ENCODE data around the gene PANK4. TPM values are rescaled to one million over a fixed set of nuclear protein-coding genes. Genes with fewer than 3 reads are reported as not detected.
A peak's percentile ranks its signal among the peaks of the same experiment; 100 is the strongest.

PANK4 gene
- total and polyA plus RNA-seq, 2 of the 8 experiments (the other 6 are each of a cell fraction or from before 2014, with no cell fraction given): 20.1 to 29.7 TPM

- peaks cover 0 to 2% of the 10 kb centered on the region in 2 experiments for H4K20me1 ChIP-seq (replicated peaks in 1 of 2; ENCODE audit: control insufficient read depth in 1 of 2, insufficient read depth in 2 of 2, low read length in 2 of 2)
- H3K9ac ChIP-seq (replicated peaks in 1 of 4; ENCODE audit: extremely low read depth in 1 of 4, low read depth in 3 of 4, low read length in 3 of 4): no peak within 1 kb of the TSS; a peak in 1 of 7 replicates
- H2AFZ ChIP-seq (ENCODE audit: low read length): no peak within 1 kb of the TSS
- no peaks in the 10 kb centered on the region; a peak in 1 of 7 replicates for H3K27me3 ChIP-seq (replicated peaks in 1 of 4; ENCODE audit: control insufficient read depth in 3 of 4, extremely low read depth in 1 of 4, insufficient read depth in 3 of 4, low read length in 3 of 4)
- H3K23me2 ChIP-seq (ENCODE audit: low read depth, low read length): no peaks in the 10 kb centered on the region
- CTCF ChIA-PET (ENCODE audit: partially characterized antibody): interaction anchor here (0.8 to 2.0 kb wide), 6 partner anchors 10 to 85 kb away, joined by 3 to 9 read pairs (median 4); no protein-coding TSS in a partner anchor
- no peak within 1 kb of the TSS for H2BK120ac ChIP-seq (replicated peaks; ENCODE audit: low read depth, low read length)
- no peak within 1 kb of the TSS for H2AK5ac ChIP-seq (ENCODE audit: low read depth, low read length)
- no peak within 1 kb of the TSS for H2BK15ac ChIP-seq (ENCODE audit: low read length)
- no peak within 1 kb of the TSS for H4K91ac ChIP-seq (replicated peaks; ENCODE audit: insufficient read length, low read length)
- H3K56ac ChIP-seq (replicated peaks; ENCODE audit: insufficient read length, low read depth, low read length): no peak within 1 kb of the TSS
- no peak within 1 kb of the TSS for H2BK5ac ChIP-seq (ENCODE audit: low read depth, low read length)
- no peak within 1 kb of the TSS for H3K4me2 ChIP-seq (ENCODE audit: insufficient read depth in 1 of 2, low read depth in 2 of 2, low read length in 2 of 2)
- no peak within 1 kb of the TSS for H3K4ac ChIP-seq (replicated peaks; ENCODE audit: insufficient read length, low read depth, low read length)
- FAIRE-seq (no peak), DNase-seq (ENCODE audit: low read depth in 1 of 2, low spot score in 2 of 2) (no peak)
- no peaks in the 10 kb centered on the region for H3K79me1 ChIP-seq (ENCODE audit: low read depth, low read length)
- 87% methylated on average over 22 of the region's 34 CpGs; no CpG with 5 or more reads in 1 of the 2 experiments for WGBS, 2 experiments (ENCODE audit: extremely low coverage in 1 of 2, insufficient coverage in 1 of 2, insufficient read length in 1 of 2, insufficient replicate concordance in 2 of 2, low coverage in 1 of 2, low lambda C conversion rate in 2 of 2, missing lambda C conversion rate in 1 of 2)
- peak within 1 kb of the TSS; percentile 89 for H4K8ac ChIP-seq (ENCODE audit: extremely low read depth, insufficient read depth, low read length)
- H3K4me1 ChIP-seq (replicated peaks in 1 of 4; ENCODE audit: control insufficient read depth in 3 of 4, insufficient read depth in 4 of 4, low read length in 3 of 4): peaks cover 0 to 7% (median 0%) of the 10 kb centered on the region in 4 experiments; a peak in 2 of 7 replicates
- no peak within 1 kb of the TSS for H3K27ac ChIP-seq (ENCODE audit: low read depth, low read length)
- H3K79me2 ChIP-seq (ENCODE audit: control insufficient read depth in 1 of 2, insufficient read depth in 2 of 2, low read length in 2 of 2): no peaks in the 10 kb centered on the region
- no peak within 1 kb of the TSS for H3K18ac ChIP-seq (ENCODE audit: extremely low read depth, low read length)
- no peaks in the 10 kb centered on the region for H3K9me3 ChIP-seq (ENCODE audit: insufficient read depth in 2 of 2, low read depth in 1 of 2, low read length in 1 of 2)
- POLR2A ChIA-PET (ENCODE audit: partially characterized antibody): interaction anchor here (1.0 kb wide), 1 partner anchor 27 kb away, joined by 3 read pairs; no protein-coding TSS in a partner anchor
- H2BK12ac ChIP-seq (ENCODE audit: low read depth, low read length): peak within 1 kb of the TSS; percentile 50; the same call in 1 of the 2 replicates
- H3K14ac ChIP-seq (ENCODE audit: insufficient read length): no peak within 1 kb of the TSS
- H3K4me3 ChIP-seq (ENCODE audit: extremely low read depth in 1 of 4, insufficient read depth in 2 of 4, low read depth in 3 of 4, low read length in 4 of 4): no peak within 1 kb of the TSS
- H2BK20ac ChIP-seq (ENCODE audit: low read length): no peak within 1 kb of the TSS
- H4K5ac ChIP-seq (ENCODE audit: insufficient read length, low read depth, low read length): no peak within 1 kb of the TSS
- no peak within 1 kb of the TSS for H3K23ac ChIP-seq (ENCODE audit: insufficient read length)
- no peaks in the 10 kb centered on the region for H3K36me3 ChIP-seq (ENCODE audit: control insufficient read depth in 2 of 4, insufficient read depth in 4 of 4, low read length in 3 of 4)
- TF ChIP-seq BCL11A (IDR thresholded peaks at IDR 0.05; ENCODE audit: low read depth in 2 of 2, low read length in 2 of 2) (no peak), TAF7 (optimal IDR thresholded peaks at IDR 0.05; ENCODE audit: borderline replicate concordance, low read depth, low read length) (no peak), SP1 (IDR thresholded peaks at IDR 0.05; ENCODE audit: low read depth, low read length) (no peak), CHD2 (IDR thresholded peaks at IDR 0.05; ENCODE audit: low read length) (no peak), GABPA (IDR thresholded peaks at IDR 0.05; ENCODE audit: borderline replicate concordance, insufficient read depth, low read length) (no peak), SP2 (IDR thresholded peaks at IDR 0.05; ENCODE audit: low read length) (no peak), SIRT6 (IDR thresholded peaks at IDR 0.05; ENCODE audit: low read length) (no peak), CBX5 (IDR thresholded peaks at IDR 0.05; ENCODE audit: low read depth, low read length) (no peak), JUN (IDR thresholded peaks at IDR 0.05; ENCODE audit: low read depth, low read length) (no peak), PHF8 (conservative IDR thresholded peaks at IDR 0.05; ENCODE audit: low read depth, low read length) (no peak), SIN3A (conservative IDR thresholded peaks at IDR 0.05 in 1 of 2, IDR thresholded peaks at IDR 0.05 in 1 of 2; ENCODE audit: low read depth in 1 of 2, low read length in 2 of 2) (no peak), TBP (IDR thresholded peaks at IDR 0.05; ENCODE audit: low read depth, low read length) (no peak)
These were observed 50.1 kb downstream of the PANK4 start, which contains the start of gene PLCH2 for GRCh38 chr1:2476061-2476999. Gene PLCH2, plus strand, starts transcription at chr1:2476289. Its CDS starts 300 bp downstream, at chr1:2476589.

Data from H1 (cell line).